Measurements from ENCODE around the gene ABCC1. TPM values are rescaled to one million over a fixed set of nuclear protein-coding genes. Genes with fewer than 3 reads are reported as not detected.
"Not testable (repeated sequence)": the region's sequence is repeated elsewhere in the genome, so short reads cannot be mapped to it uniquely, and the experiment has no call there.

The ABCC1 gene
- total RNA-seq, 2 donors from 2014 or later = 66.0 to 67.0 TPM

DNA sequence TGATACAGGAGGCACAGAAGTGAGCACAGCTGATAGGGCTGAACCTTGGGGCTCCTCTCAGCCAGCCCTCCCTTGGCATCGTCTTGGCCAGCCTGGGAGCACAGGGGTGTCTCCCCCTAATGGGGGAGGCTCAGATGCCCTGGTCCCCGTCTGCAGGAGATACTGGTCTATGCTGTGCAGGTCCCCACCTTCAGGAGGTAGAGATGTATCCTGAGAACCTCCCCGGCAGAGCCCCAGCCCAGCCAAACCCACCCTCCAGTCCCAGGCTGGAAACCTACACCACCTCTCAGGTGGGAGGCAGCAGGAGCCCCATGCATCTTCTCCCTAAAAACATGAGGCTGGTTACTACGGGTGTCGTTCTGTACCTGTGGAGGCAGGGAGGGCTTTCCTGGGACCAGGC, 235.2 kb downstream of the ABCC1 start:
- no peaks in the 10 kb centered on the region for H3K4me1 Mint-ChIP-seq
- H3K27ac Mint-ChIP-seq = no peak overlapping the region
- DNase-seq (no peak), ATAC-seq (no peak)
- peaks cover 5% of the 10 kb centered on the region for H3K36me3 Mint-ChIP-seq (ENCODE audit: low read depth)
- no peaks in the 10 kb centered on the region for H3K9me3 ChIP-seq (ENCODE audit: control insufficient read depth, low read length, poor library complexity, severe bottlenecking)
- H3K4me3 Mint-ChIP-seq = no peak overlapping the region
- peaks cover 21% of the 10 kb centered on the region for H3K27me3 Mint-ChIP-seq

DNA sequence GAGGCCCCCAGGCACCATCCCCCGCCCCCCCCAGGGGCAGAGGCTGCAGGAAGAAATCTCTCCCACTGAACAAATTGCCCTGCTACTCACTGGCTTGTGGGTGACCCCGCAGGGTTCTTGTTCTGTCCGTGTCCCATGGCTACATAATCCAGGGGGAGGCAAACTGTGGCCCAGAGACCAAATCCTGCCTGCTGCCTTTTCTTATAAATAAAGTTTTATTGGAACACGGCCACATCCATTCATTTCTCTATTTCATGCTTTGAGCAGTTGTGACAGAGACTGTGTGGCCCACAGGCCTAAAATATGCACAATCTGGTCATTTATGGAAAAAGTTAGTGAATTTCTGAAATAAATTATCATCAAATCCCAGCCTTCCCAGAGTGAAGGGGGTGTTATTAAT, 235.7 kb downstream of the ABCC1 start:
- Mint-ChIP-seq H3K4me3 (no peak overlapping the region), H3K36me3 (ENCODE audit: low read depth) (peaks cover 5% of the 10 kb centered on the region), H3K27ac (no peak overlapping the region), H3K4me1 (no peaks in the 10 kb centered on the region), H3K27me3 (peaks cover 26% of the 10 kb centered on the region)
- DNase-seq = no peak
- H3K9me3 ChIP-seq (ENCODE audit: control insufficient read depth, low read length, poor library complexity, severe bottlenecking) = no peaks in the 10 kb centered on the region
- no peak for ATAC-seq

DNA sequence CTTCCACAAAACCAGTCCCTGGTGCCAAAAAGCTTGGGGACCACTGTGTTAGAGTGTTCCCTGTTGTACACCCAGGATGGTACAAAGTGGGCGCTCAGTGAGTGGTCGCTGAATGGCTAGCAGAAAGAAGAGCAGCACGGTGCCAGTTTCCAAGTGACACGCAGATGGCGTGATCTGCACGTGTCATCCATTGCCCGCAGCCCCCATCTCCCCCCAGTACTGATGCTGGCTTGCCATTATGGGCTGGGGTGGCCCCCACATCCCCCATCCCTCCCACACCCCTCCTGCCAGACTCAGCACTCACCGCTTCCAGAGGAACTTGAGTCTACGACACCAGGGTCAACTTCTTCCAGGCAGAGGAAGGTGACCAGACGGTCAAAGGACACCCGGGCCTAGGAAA, 237.4 kb downstream of the ABCC1 start:
- ATAC-seq (no peak), DNase-seq (no peak)
- Mint-ChIP-seq H3K36me3 (ENCODE audit: low read depth) (peaks cover 3% of the 10 kb centered on the region), H3K4me1 (no peaks in the 10 kb centered on the region), H3K27ac (no peak overlapping the region), H3K27me3 (peaks cover 27% of the 10 kb centered on the region), H3K4me3 (no peak overlapping the region)
- no peaks in the 10 kb centered on the region for H3K9me3 ChIP-seq (ENCODE audit: control insufficient read depth, low read length, poor library complexity, severe bottlenecking)

DNA sequence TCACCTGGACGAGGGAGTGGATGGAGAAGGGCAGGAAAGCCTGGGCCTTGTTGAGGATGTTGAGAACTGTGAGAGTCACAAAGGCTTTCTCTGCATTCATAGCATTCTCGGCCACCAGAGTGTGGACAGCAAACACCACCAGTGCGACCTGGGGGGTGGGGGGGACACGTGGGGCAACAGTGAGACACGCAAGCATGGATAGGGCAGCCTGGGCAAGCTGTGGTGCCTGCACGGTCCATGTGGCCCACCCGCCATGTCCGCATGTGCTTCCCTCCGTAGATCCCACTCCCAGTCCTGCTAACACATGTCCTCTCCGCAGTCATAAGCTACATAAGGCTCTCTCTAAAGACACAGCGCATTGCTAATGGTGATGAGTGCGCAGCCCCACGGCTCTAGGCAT, 239.4 kb downstream of the ABCC1 start:
- H3K9me3 ChIP-seq (ENCODE audit: control insufficient read depth, low read length, poor library complexity, severe bottlenecking) = no peaks in the 10 kb centered on the region
- ATAC-seq = no peak
- no peak for DNase-seq
- H3K36me3 Mint-ChIP-seq (ENCODE audit: low read depth) = no peaks in the 10 kb centered on the region
- H3K4me1 Mint-ChIP-seq = no peaks in the 10 kb centered on the region
- H3K27ac Mint-ChIP-seq = no peak overlapping the region
- peaks cover 35% of the 10 kb centered on the region for H3K27me3 Mint-ChIP-seq
- no peak overlapping the region for H3K4me3 Mint-ChIP-seq

DNA sequence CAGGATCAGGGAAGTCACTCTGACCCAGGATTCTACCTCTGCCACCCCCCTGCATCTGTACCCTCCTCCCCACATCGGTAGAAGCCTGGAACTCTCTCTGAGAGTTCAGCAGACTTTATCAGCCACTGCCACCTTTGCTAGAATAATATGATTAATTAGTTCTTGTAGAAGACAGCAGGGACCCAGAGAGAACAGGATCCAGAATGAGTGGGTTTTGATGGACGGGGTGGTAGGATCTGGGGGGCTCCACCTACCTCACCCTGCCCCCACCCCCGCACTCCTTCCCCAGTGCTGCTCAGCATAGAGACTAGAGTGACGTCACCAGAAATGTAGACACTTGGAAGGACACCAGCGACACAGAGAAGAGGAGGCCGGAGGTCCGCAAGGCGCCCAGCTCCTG, 240.4 kb downstream of the ABCC1 start:
- Mint-ChIP-seq H3K27ac (no peak overlapping the region), H3K4me1 (no peaks in the 10 kb centered on the region), H3K4me3 (no peak overlapping the region), H3K36me3 (ENCODE audit: low read depth) (no peaks in the 10 kb centered on the region), H3K27me3 (peaks cover 35% of the 10 kb centered on the region)
- H3K9me3 ChIP-seq (ENCODE audit: control insufficient read depth, low read length, poor library complexity, severe bottlenecking) = no peaks in the 10 kb centered on the region
- no peak for ATAC-seq
- DNase-seq = no peak

DNA sequence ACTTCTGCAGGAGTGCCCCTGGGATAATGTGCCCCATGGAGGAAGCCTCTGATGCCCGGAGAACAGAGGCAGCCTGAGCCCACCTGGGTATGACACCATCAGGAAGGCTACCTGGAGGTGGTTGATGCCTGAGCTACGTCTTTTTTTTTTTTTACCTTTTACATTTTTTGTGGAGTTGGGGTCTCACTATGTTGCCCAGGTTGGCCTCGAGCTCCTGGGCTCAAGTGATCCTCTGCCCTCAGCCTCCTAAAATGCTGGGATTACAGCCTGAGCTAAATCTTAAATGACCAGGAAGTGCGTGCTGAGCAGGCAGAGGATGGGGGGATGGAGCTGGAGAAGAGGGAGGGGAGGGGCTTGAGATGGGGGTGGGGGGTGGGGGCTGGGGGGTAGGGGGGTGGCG, 241.1 kb downstream of the ABCC1 start:
- H3K4me1 Mint-ChIP-seq = no peaks in the 10 kb centered on the region
- no peak overlapping the region for H3K27ac Mint-ChIP-seq
- ATAC-seq = no peak
- no peak overlapping the region for H3K4me3 Mint-ChIP-seq
- H3K9me3 ChIP-seq (ENCODE audit: control insufficient read depth, low read length, poor library complexity, severe bottlenecking) = no peaks in the 10 kb centered on the region
- H3K36me3 Mint-ChIP-seq (ENCODE audit: low read depth) = no peaks in the 10 kb centered on the region
- no peak for DNase-seq
- H3K27me3 Mint-ChIP-seq = peaks cover 35% of the 10 kb centered on the region

DNA sequence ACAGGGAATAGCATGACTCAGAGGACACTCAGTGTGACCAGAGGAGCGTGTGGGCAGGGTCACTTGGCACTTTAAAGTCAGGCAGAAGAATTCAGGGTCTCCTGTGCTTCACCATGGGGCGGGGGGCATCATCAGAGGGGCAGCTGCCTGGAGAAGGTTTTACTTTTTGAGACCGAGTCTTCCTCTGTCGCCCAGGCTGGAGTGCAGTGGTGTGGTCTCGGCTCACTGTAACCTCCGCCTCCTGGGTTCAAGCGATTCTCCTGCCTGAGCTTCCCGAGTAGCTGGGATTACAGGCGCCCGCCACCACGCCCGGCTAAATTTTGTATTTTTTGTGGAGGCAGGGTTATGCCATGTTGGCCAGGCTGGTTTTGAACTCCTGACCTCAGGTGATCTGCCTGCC, 241.6 kb downstream of the ABCC1 start:
- not testable (repeated sequence) for DNase-seq; ATAC-seq; H3K27ac Mint-ChIP-seq; H3K4me1 Mint-ChIP-seq; H3K9me3 ChIP-seq (ENCODE audit: control insufficient read depth, low read length, poor library complexity, severe bottlenecking); H3K36me3 Mint-ChIP-seq (ENCODE audit: low read depth); H3K4me3 Mint-ChIP-seq
- H3K27me3 Mint-ChIP-seq = peaks cover 35% of the 10 kb centered on the region

DNA sequence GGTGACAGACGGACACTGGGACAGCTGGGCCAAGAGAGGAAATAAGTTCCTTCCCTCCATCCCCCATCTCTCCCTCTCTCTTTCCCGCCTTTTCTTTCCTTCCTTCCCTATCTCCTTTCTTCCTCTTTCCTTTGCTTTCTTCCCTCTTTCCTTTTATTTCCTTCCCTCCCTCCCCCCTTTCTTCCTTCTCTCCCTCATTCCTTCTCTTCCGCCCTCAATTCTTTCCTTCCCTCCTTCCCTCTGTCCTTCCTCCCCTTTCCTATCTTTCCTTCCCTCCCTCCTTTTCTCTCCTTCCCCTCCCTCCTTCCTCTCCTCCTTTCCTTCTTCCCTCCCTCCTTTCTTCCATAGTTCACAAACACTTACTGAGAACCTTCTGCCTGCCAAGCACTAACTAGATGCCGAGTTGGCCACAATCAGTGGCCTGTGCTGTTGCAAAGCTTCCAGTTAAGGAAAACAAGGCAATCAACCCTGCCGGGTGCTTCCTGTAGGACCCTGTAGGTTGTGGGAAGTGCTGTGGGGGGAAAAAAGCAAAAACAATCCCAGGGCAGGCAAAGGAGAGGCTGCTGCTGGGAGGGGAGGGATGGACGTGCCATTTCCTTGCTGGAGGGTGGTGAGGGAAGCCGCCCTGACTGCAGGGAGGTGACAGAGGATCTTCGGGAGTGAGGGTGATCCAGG, 242.2 kb downstream of the ABCC1 start:
- H3K27ac Mint-ChIP-seq = no peak overlapping the region
- peaks cover 35% of the 10 kb centered on the region for H3K27me3 Mint-ChIP-seq
- H3K9me3 ChIP-seq (ENCODE audit: control insufficient read depth, low read length, poor library complexity, severe bottlenecking) = no peaks in the 10 kb centered on the region
- H3K36me3 Mint-ChIP-seq (ENCODE audit: low read depth) = no peaks in the 10 kb centered on the region
- ATAC-seq (no peak), DNase-seq (no peak)
- no peak overlapping the region for H3K4me3 Mint-ChIP-seq
- H3K4me1 Mint-ChIP-seq = no peaks in the 10 kb centered on the region

Other genes starting within 250 kb of the ABCC1 start
- gene MYH11, start 92.6 kb upstream of the ABCC1 start, total RNA-seq = under 1 TPM; 0.22 to 0.29 TPM
- 10 to 100 TPM; 16.3 to 20.4 TPM for gene CEP20, start 61.0 kb upstream of the ABCC1 start, total RNA-seq